GM21528 (cell line): ENCODE results near the gene MTUS2.

Experiments
- ATAC-seq: cut with Tn5 transposase; IDR thresholded peaks from one replicate; pipeline ENCODE4 v1.9.1; 2021; ENCODE audit warnings: mild to moderate bottlenecking, moderate library complexity; ENCODE audit not compliant: unreplicated experiment, low FRiP score

Gene MTUS2

DNA sequence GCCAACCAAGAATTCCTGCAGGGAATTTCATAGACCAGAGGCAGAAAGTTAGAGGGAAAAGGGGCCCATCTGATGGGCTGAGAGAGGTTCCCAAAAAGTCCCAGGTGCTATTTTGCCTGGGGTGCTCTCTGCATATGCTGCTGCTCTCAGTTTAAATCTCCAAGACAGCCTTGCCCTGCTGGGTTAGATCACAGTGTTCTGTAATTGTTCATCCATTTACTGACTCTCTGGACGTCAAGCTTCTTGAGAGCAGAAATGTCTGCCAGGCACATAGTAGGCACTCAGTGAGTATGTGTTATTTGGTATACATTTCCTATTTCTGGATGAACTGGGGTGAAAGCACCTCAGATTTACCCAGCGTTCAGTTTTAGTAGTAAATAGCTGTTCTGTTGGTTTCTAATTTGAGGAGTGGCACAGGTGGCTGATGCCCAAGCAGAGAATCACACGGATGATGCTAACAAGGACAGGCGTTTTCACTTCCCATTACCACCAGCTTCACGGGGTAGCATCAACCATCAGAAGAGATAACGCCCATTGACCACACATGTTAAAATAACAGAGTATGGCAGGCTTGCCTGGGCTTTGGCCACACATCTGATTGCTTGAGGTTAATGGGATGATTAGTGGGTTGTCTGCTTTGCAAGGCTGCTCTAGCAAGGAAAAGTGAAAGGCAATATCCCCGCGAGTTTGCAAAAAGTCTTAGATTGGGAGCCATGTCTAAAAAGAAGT is 614.2 kb downstream of the MTUS2 start:
- no peak for ATAC-seq

DNA sequence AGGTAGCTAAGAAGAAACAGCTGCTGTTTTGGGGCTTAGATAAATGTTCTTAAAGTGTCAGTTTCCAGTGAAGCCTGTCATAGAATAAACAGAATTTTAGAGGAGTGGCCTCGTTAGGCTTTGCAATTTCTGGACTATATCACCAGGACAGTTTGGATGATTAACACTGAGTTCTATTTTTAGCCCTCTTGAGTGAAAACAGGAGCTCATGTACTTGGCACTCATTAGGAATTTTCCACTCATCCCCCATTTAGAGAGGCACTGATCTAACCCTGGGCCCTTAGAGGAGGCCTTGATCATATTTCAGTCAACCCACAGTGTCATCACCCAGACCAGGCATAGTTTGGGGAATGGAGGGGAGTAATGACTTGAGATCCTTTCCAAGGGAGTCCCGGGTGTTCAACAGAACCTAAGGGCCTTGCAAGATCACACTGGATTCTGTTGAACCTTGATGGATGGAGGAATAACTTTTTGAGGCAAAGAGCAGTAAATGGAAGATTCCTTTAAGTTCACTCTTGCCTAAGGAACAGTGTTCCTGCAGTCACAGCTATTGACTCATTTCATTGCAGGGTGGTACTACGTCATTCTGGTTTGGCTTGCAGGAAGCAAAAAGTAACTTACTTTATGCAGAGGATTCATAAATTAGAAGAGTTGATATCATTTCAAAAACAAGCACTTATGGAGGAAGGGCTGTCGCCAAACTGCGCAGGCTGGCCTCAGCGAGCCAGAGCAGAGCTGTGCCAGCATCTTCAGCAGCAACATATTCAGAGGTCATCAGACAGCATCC is 615.2 kb downstream of the MTUS2 start:
- no peak for ATAC-seq

DNA sequence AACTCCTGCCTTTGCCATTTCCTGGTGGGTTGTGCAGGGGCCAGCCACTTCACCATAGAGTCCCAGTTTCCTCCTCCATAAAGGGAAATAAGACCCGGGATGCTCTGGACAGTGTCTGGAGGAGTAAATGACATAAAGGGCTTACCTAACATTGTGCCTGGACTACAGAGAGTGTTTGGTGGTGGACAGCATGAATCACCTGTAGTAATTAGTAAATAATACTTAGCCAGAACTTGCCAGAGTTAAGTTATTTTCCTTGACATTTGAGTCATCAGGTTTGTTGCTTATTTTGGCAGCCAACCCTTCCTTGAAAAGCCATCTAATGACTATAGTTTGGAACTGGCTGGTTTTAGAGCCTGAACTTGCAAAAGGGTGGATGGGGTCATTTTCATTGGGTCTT is 616.2 kb downstream of the MTUS2 start:
- ATAC-seq = no peak

DNA sequence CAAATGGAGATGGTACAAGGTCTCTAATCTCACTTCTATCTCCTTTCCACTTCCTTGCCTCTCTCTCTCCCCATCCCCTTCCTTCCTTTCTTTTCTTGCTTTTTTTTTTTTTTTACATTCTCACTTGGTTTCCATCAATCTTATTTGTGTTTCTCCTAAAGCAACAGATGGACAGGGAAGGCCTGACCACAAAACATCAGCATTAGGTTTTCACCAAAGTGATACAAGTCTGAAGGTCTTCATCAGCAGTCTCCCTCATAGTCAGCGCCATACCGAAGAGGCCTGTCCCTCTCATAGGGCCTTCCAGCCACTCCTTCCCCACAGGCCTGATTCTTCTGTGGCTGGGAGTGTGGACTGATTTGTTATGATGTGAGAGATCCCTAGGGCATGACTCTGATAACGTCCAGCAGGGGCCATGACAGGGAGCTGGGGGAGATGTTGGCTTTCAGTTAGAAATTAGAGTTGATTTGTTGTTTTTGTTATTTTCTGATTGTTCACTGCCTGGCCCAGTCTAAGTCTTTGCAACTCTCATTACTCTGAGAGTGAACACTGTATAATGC is 616.7 kb downstream of the MTUS2 start:
- ATAC-seq = no peak

- ATAC-seq = no peak
Observed at GRCh38 chr13:29438769-29439168, 618.6 kb downstream of the MTUS2 start.

- no peak for ATAC-seq
Observed at GRCh38 chr13:29439601-29440388, 619.7 kb downstream of the MTUS2 start.

GRCh38 chr13:29441306-29441705 is 621.2 kb downstream of the MTUS2 start:
- ATAC-seq = no peak

- no peak for ATAC-seq
Observed at GRCh38 chr13:29446016-29446415, 625.9 kb downstream of the MTUS2 start.

GRCh38 chr13:29448174-29448573 is 628.0 kb downstream of the MTUS2 start:
- ATAC-seq = no peak

- no peak for ATAC-seq
Observed at GRCh38 chr13:29449726-29450125, 629.6 kb downstream of the MTUS2 start.

DNA sequence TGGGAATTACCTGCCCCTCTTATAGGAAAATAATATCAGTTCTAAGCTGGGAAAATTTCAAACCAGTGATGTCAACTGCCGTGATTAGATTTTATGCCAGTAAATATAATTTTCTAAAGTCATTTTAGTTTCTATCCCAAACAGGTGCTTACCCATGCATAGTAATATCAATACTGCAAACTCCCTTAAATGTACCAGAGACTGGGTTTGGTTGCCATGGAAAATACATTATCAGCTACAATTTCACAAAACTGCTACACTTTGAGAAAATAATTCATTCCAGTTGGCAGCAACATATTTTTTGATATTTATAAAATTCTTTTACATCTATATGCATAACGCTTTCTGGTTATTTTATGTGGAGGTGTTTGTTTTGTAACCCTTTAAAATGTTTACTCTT is 631.8 kb downstream of the MTUS2 start:
- no peak for ATAC-seq

DNA sequence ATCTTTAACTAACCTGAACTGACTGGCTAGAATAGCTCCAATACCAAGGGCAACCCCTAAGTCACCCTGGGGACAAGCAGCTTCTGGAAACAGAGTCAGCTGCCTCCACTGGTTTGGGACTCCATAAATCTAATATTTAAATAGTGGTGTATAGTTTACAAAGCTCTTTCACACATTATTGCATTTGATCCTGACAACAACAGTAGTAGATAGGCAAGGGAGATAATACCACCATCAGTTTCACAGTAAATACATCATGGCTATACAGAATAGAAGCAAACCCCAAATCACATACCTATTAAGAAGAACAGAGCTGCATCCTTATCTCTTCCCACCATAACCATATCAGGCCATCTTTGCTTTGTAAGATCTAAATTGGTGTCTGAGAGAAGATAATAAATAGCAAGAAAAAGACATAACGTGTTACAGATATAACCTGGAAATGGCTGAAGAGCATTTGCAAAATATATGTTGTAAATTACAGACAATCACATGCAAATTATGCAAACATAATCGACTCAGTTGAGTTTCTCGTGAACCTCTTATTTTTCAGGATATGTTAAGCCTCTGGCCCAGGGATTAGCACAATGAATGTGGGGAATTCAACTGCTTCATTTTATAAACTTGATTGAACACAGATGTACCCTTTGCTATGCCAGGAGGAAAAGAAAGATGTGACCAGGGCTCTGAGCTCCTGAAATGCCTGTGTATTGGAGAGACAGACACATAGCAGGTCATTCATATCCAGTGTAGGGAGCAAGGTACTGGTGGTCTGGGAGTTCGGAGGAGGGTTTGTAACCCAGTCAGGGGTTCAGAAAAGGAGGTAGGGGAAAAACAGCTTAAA is 632.9 kb downstream of the MTUS2 start:
- ATAC-seq = no peak

GRCh38 chr13:29453617-29454011 is 633.5 kb downstream of the MTUS2 start:
- ATAC-seq = no peak

- ATAC-seq = no peak
Observed at GRCh38 chr13:29454931-29455481, 634.9 kb downstream of the MTUS2 start.

DNA sequence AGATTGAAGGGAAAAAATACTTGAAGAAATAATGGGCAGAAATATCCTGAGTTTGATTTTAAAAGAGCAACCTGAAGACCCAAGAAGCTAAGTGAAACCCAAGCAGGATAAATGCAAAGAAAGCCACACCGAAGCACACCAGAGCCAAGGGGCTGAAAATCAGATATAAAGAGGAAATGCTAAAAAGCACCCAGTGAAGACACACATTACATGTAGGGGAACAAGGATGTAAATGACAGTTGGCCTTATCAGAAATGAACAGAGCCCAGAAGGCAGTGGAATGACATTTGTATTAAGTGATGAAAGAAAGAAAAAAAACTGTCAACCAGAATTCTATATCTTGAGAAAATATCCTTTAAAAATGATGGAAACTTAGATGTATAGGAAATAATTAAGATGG is 636.3 kb downstream of the MTUS2 start:
- no peak for ATAC-seq

DNA sequence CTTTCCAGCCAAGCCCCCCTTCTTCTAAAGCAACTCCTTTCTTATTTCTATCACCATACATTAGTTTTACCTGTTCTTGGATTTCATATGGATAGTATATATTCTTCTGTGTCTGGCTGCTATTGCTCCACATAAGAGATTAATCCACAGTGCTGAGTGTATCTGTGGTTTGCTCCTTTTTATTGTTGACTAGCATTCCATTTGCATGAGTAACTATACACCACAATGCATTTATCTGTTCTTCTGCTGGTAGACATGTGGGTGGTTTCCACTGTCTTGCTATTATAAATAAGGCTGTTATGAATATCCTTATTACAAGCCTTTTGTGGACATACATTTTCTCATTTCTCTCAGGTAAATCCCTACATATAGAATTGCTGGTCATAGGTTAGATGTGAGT is 637.2 kb downstream of the MTUS2 start:
- ATAC-seq = no peak

DNA sequence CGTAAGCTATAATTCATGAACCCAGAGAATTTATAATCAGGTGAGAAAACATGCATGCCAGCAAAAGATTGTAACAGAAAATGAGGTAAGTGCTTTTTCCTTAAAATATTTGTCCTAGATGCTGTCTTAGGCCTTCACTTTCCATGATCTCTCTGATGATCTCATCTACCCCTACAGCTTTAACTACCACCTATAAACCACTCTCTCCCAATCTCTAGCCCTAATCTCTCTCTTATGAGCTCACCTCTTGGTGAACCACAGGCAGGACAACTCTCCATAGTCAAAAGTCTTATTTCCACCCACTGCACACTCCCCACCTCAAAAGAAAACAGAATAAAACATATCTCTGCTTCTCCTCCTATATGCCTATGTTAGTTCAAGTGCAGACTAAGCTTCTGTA is 638.3 kb downstream of the MTUS2 start:
- ATAC-seq = no peak

- ATAC-seq = no peak
Observed at GRCh38 chr13:29459813-29460355, 639.7 kb downstream of the MTUS2 start.

DNA sequence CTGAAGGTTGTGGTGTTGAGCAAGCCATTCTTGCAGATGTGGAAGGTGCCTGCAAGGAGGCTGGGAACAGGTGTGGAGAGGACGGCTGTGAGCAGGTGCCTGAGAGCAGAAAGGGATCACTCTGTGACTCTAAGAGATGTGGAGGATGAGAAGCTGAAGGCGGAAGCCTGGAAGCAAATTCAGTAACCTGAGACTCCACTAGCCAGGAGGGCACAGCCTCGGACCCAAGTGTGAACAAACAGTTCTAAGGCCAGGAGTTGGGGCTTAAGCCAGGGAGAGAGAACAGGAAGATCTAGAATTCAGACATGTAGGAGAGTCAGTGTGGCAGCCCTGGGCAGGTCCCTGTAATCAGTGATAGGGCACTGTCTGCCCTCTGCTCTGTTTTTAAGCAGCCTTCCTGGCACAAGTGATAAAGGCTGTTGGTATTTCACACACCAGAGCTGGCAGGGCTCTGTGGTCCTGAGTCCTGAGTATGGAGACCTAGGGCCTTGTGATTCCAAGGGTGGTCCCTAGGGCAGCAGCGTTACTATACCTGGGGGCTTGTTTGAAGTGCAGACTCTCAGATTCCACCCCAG is 644.1 kb downstream of the MTUS2 start:
- no peak for ATAC-seq
